Smooth muscle cell (in vitro differentiated cells): ENCODE measurements around the gene MRPS23. TPM values are rescaled to one million over a fixed set of nuclear protein-coding genes. Genes with fewer than 3 reads are reported as not detected.
"Not testable (repeated sequence)": the region's sequence is repeated elsewhere in the genome, so short reads cannot be mapped to it uniquely, and the experiment has no call there.

ENCODE experiments used
- DNase-seq: peaks from one replicate; lab custom pipeline; 2025; ENCODE audit not compliant: unreplicated experiment; lab: John Stamatoyannopoulos, UW
- H2AFZ ChIP-seq: fragments of 200-600 bp; sonication (generic); 2 replicates; pipeline ENCODE4 v1.6.0; 2016; ENCODE audit warnings: antibody characterized with exemption, low read depth, mild to moderate bottlenecking
- H3F3A ChIP-seq: fragments of 200-600 bp; sonication (generic); 2 replicates; pipeline ENCODE4 v1.6.0; 2017; ENCODE audit warnings: antibody characterized with exemption, low read depth
- H3K27ac ChIP-seq: fragments of 200-600 bp; sonication (generic); 2 replicates; pipeline ENCODE4 v1.5.1; 2016; ENCODE audit warnings: low read depth, mild to moderate bottlenecking
- H3K27me3 ChIP-seq: fragments of 200-600 bp; sonication (generic); 2 replicates; pipeline ENCODE4 v1.6.1; 2016; ENCODE audit warnings: low read depth, mild to moderate bottlenecking
- H3K36me3 ChIP-seq: fragments of 200-600 bp; sonication (generic); 2 replicates; pipeline ENCODE4 v1.5.1; 2016; ENCODE audit warnings: low read depth
- H3K4me1 ChIP-seq: fragments of 200-600 bp; sonication (generic); 2 replicates; pipeline ENCODE4 v1.5.1; 2016; ENCODE audit warnings: low read depth
- H3K4me2 ChIP-seq: fragments of 200-600 bp; sonication (generic); 2 replicates; pipeline ENCODE4 v1.6.0; 2016; ENCODE audit warnings: mild to moderate bottlenecking
- H3K4me3 ChIP-seq: fragments of 200-600 bp; sonication (generic); 2 replicates; pipeline ENCODE4 v1.5.1; 2016; ENCODE audit warnings: mild to moderate bottlenecking
- H3K79me2 ChIP-seq: fragments of 200-600 bp; sonication (generic); 2 replicates; pipeline ENCODE4 v1.6.0; 2016; ENCODE audit warnings: low read depth, mild to moderate bottlenecking
- H3K9ac ChIP-seq: fragments of 200-600 bp; sonication (generic); 2 replicates; pipeline ENCODE4 v1.6.0; 2016; ENCODE audit warnings: low read depth
- H3K9me3 ChIP-seq: fragments of 200-600 bp; sonication (generic); replicated peaks from 2 replicates; pipeline ENCODE4 v1.5.1; 2016; ENCODE audit warnings: low read depth
- H4K20me1 ChIP-seq: fragments of 200-600 bp; sonication (generic); 2 replicates; pipeline ENCODE4 v1.6.0; 2016; ENCODE audit warnings: low read depth
- CTCF ChIP-seq: fragments of 200-600 bp; sonication (generic); IDR thresholded peaks from 2 replicates; pipeline ENCODE4 v1.5.1; 2017; ENCODE audit warnings: borderline replicate concordance, mild to moderate bottlenecking, antibody characterized with exemption; ENCODE audit not compliant: insufficient read depth, poor library complexity, severe bottlenecking
- WGBS: methylation state at CpG from one replicate; pipeline ENCODE4 v1.1.7; 2016; ENCODE audit warnings: low lambda C conversion rate; 5-methylcytosine and 5-hydroxymethylcytosine counted together
- polyA plus RNA-seq: library from polyadenylated mRNA; unstranded; fragments of >200 nt; fragmentation: Nextera tagmentation; extraction: Ambion mirVana; gene quantifications from 2 replicates; pipeline ENCODE4 v1.2.1, GENCODE V29; 2016
- total RNA-seq: library from RNA; depleted of rRNA; stranded (reverse); fragments of >200 nt; gene quantifications from 2 replicates; pipeline ENCODE4 v1.2.3, GENCODE V29; 2014

MRPS23 gene
- total and polyA plus RNA-seq, 2 experiments from 2014 or later, result 32.3 to 48.4 TPM

- Histone ChIP-seq H3K9me3 (no peaks in the 10 kb centered on the region), H3K36me3 (no peaks in the 10 kb centered on the region), H3F3A (peaks cover 5% of the 10 kb centered on the region), H2AFZ (no peak overlapping the region), H3K4me2 (no peak overlapping the region), H3K4me3 (no peak overlapping the region), H3K4me1 (peaks cover 18% of the 10 kb centered on the region), H4K20me1 (no peaks in the 10 kb centered on the region), H3K27ac (no peak overlapping the region), H3K79me2 (peaks cover 12% of the 10 kb centered on the region), H3K9ac (no peak overlapping the region), H3K27me3 (no peaks in the 10 kb centered on the region)
- no peak for TF ChIP-seq CTCF
- WGBS, result 80% methylated on average over 6 of the region's 6 CpGs
- DNase-seq, result no peak
Measured at GRCh38 chr17:57852955-57853328, 3.1 kb upstream of the MRPS23 start.

- H3K27me3 ChIP-seq, result no peaks in the 10 kb centered on the region
- H3K4me1 ChIP-seq, result peaks cover 18% of the 10 kb centered on the region
- H3K36me3 ChIP-seq, result no peaks in the 10 kb centered on the region
- H3K4me2 ChIP-seq, result no peak overlapping the region
- peaks cover 12% of the 10 kb centered on the region for H3K79me2 ChIP-seq
- TF ChIP-seq CTCF, result no peak
- H2AFZ ChIP-seq, result no peak overlapping the region
- no peaks in the 10 kb centered on the region for H4K20me1 ChIP-seq
- DNase-seq, result no peak
- no peak overlapping the region for H3K4me3 ChIP-seq
- no peak overlapping the region for H3K9ac ChIP-seq
- no peak overlapping the region for H3K27ac ChIP-seq
- 75% methylated on average over 9 of the region's 9 CpGs for WGBS
- H3K9me3 ChIP-seq, result no peaks in the 10 kb centered on the region
- peaks cover 5% of the 10 kb centered on the region for H3F3A ChIP-seq
Measured at GRCh38 chr17:57852092-57852954, 2.5 kb upstream of the MRPS23 start.

GRCh38 chr17:57849163-57849873 is 526 bp downstream of the MRPS23 start:
- Histone ChIP-seq H3K79me2 (peaks cover 12% of the 10 kb centered on the region), H3K9me3 (no peaks in the 10 kb centered on the region), H3K4me2 (peak overlapping the region; percentile 98), H3K36me3 (no peaks in the 10 kb centered on the region), H2AFZ (peak overlapping the region; percentile 63), H4K20me1 (peaks cover 13% of the 10 kb centered on the region), H3F3A (peaks cover 5% of the 10 kb centered on the region), H3K27ac (peak overlapping the region; percentile 70), H3K4me1 (peaks cover 18% of the 10 kb centered on the region), H3K27me3 (no peaks in the 10 kb centered on the region), H3K9ac (peak overlapping the region; percentile 67), H3K4me3 (peak overlapping the region; percentile 72)
- TF ChIP-seq CTCF, result no peak
- WGBS, result 25% methylated on average over 27 of the region's 27 CpGs
- DNase-seq, result no peak

- WGBS, result 72% methylated on average over 7 of the region's 32 CpGs
- not testable (repeated sequence) for H3K4me3 ChIP-seq, H3K36me3 ChIP-seq, H3K4me2 ChIP-seq, H3K9ac ChIP-seq, H2AFZ ChIP-seq, H3F3A ChIP-seq, H3K9me3 ChIP-seq, DNase-seq, H3K27ac ChIP-seq, H3K27me3 ChIP-seq
- H3K79me2 ChIP-seq, result peaks cover 12% of the 10 kb centered on the region
- peaks cover 17% of the 10 kb centered on the region for H3K4me1 ChIP-seq
- H4K20me1 ChIP-seq, result peaks cover 28% of the 10 kb centered on the region
Measured at GRCh38 chr17:57846056-57846945, 3.5 kb downstream of the MRPS23 start.
